Karpas-422 (cell line): Measurements from ENCODE around the gene CPE. TPM values are rescaled to one million over a fixed set of nuclear protein-coding genes. Genes with fewer than 3 reads are reported as not detected.

Experiments
- DNase-seq: peaks from one replicate; pipeline ENCODE4 v3.0.0-alpha.2; 2015
- H2AFZ ChIP-seq: fragments of 200-600 bp; sonication (generic); 2 replicates; pipeline ENCODE4 v1.6.1; 2014; ENCODE audit warnings: antibody characterized with exemption, low read length, mixed read lengths
- H3K27ac ChIP-seq: fragments of 200-600 bp; sonication (generic); 2 replicates; pipeline ENCODE4 v1.5.1; 2014; ENCODE audit warnings: mild to moderate bottlenecking, low read length, moderate library complexity
- H3K27me3 ChIP-seq: fragments of 200-600 bp; sonication (generic); 2 replicates; pipeline ENCODE4 v1.6.1; 2014; ENCODE audit warnings: low read length, mixed read lengths
- H3K36me3 ChIP-seq: fragments of 200-600 bp; sonication (generic); 2 replicates; pipeline ENCODE4 v1.6.1; 2014; ENCODE audit warnings: low read length, mixed read lengths; ENCODE audit not compliant: insufficient read depth
- H3K4me1 ChIP-seq: fragments of 200-600 bp; sonication (generic); 2 replicates; pipeline ENCODE4 v1.6.1; 2014; ENCODE audit warnings: mild to moderate bottlenecking, low read length, mixed read lengths
- H3K4me2 ChIP-seq: fragments of 200-600 bp; sonication (generic); 2 replicates; pipeline ENCODE4 v1.6.1; 2014; ENCODE audit warnings: low read length, low read depth, mild to moderate bottlenecking; ENCODE audit not compliant: poor library complexity, severe bottlenecking
- H3K4me3 ChIP-seq: fragments of 200-600 bp; sonication (generic); 2 replicates; pipeline ENCODE4 v1.5.1; 2014; ENCODE audit warnings: mild to moderate bottlenecking, antibody characterized with exemption, low read length, mixed read lengths
- H3K79me2 ChIP-seq: fragments of 200-600 bp; sonication (generic); 2 replicates; pipeline ENCODE4 v1.6.1; 2014; ENCODE audit warnings: mild to moderate bottlenecking, low read length, mixed read lengths
- H3K9ac ChIP-seq: fragments of 200-600 bp; sonication (generic); 2 replicates; pipeline ENCODE4 v1.6.0; 2014; ENCODE audit warnings: low read length
- H3K9me2 ChIP-seq: fragments of 200-600 bp; sonication (generic), shearing (Covaris generic); replicated peaks from 2 replicates; pipeline ENCODE4 v1.6.0; 2014; ENCODE audit warnings: mild to moderate bottlenecking, low read length, moderate library complexity; ENCODE audit not compliant: insufficient read depth
- H3K9me3 ChIP-seq: fragments of 300-700, 200-600 bp; sonication (generic); 2 replicates; pipeline ENCODE4 v1.6.1; 2014; ENCODE audit warnings: low read length, mixed read lengths
- H4K20me1 ChIP-seq: fragments of 200-600 bp; sonication (generic); 2 replicates; pipeline ENCODE4 v1.6.1; 2014; ENCODE audit warnings: mild to moderate bottlenecking, antibody characterized with exemption, low read length, low read depth; ENCODE audit not compliant: insufficient read depth
- total RNA-seq: library from RNA; depleted of rRNA; stranded (reverse); fragments of >200 nt; shearing (Covaris generic); gene quantifications from 2 replicates; pipeline ENCODE4 v1.2.3, GENCODE V29; 2014; ENCODE audit warnings: low replicate concordance

CPE gene
- total RNA-seq, 1 experiment from 2014 or later = not detected

- Histone ChIP-seq H3K4me3 (no peak overlapping the region), H3K27me3 (no peaks in the 10 kb centered on the region), H3K36me3 (no peaks in the 10 kb centered on the region), H3K27ac (no peak overlapping the region), H3K4me1 (no peaks in the 10 kb centered on the region), H3K79me2 (no peaks in the 10 kb centered on the region), H3K9me3 (no peaks in the 10 kb centered on the region), H4K20me1 (no peaks in the 10 kb centered on the region), H3K9ac (no peak overlapping the region), H3K4me2 (no peak overlapping the region), H2AFZ (no peak overlapping the region), H3K9me2 (no peaks in the 10 kb centered on the region)
- DNase-seq = no peak
Observed at GRCh38 chr4:165514739-165515138, 135.9 kb downstream of the CPE start.

GRCh38 chr4:165515201-165515600 lies 136.4 kb downstream of the CPE start:
- Histone ChIP-seq H3K27me3 (no peaks in the 10 kb centered on the region), H3K4me2 (no peak overlapping the region), H3K9ac (no peak overlapping the region), H3K4me1 (no peaks in the 10 kb centered on the region), H3K4me3 (no peak overlapping the region), H2AFZ (no peak overlapping the region), H3K36me3 (no peaks in the 10 kb centered on the region), H3K9me3 (no peaks in the 10 kb centered on the region), H3K27ac (no peak overlapping the region), H3K9me2 (no peaks in the 10 kb centered on the region), H4K20me1 (no peaks in the 10 kb centered on the region), H3K79me2 (no peaks in the 10 kb centered on the region)
- no peak for DNase-seq

- H3K9me3 ChIP-seq = no peaks in the 10 kb centered on the region
- H3K27ac ChIP-seq = no peak overlapping the region
- no peak overlapping the region for H3K4me3 ChIP-seq
- no peak overlapping the region for H2AFZ ChIP-seq
- no peaks in the 10 kb centered on the region for H3K79me2 ChIP-seq
- H3K4me1 ChIP-seq = no peaks in the 10 kb centered on the region
- no peak overlapping the region for H3K4me2 ChIP-seq
- DNase-seq = no peak
- no peaks in the 10 kb centered on the region for H3K27me3 ChIP-seq
- no peak overlapping the region for H3K9ac ChIP-seq
- no peaks in the 10 kb centered on the region for H3K9me2 ChIP-seq
- H4K20me1 ChIP-seq = no peaks in the 10 kb centered on the region
- H3K36me3 ChIP-seq = no peaks in the 10 kb centered on the region
Observed at GRCh38 chr4:165516281-165516833, 137.5 kb downstream of the CPE start.

GRCh38 chr4:165517216-165517615 lies 138.4 kb downstream of the CPE start:
- H3K27ac ChIP-seq = no peak overlapping the region
- H3K79me2 ChIP-seq = no peaks in the 10 kb centered on the region
- H4K20me1 ChIP-seq = no peaks in the 10 kb centered on the region
- DNase-seq = no peak
- no peaks in the 10 kb centered on the region for H3K36me3 ChIP-seq
- no peaks in the 10 kb centered on the region for H3K9me3 ChIP-seq
- no peaks in the 10 kb centered on the region for H3K27me3 ChIP-seq
- H3K4me1 ChIP-seq = no peaks in the 10 kb centered on the region
- H2AFZ ChIP-seq = no peak overlapping the region
- no peaks in the 10 kb centered on the region for H3K9me2 ChIP-seq
- H3K4me2 ChIP-seq = no peak overlapping the region
- H3K9ac ChIP-seq = no peak overlapping the region
- no peak overlapping the region for H3K4me3 ChIP-seq

- no peak overlapping the region for H3K9ac ChIP-seq
- H3K9me3 ChIP-seq = no peaks in the 10 kb centered on the region
- H4K20me1 ChIP-seq = no peaks in the 10 kb centered on the region
- H2AFZ ChIP-seq = no peak overlapping the region
- no peaks in the 10 kb centered on the region for H3K27me3 ChIP-seq
- DNase-seq = no peak
- H3K4me2 ChIP-seq = no peak overlapping the region
- H3K4me1 ChIP-seq = no peaks in the 10 kb centered on the region
- H3K79me2 ChIP-seq = no peaks in the 10 kb centered on the region
- H3K9me2 ChIP-seq = no peaks in the 10 kb centered on the region
- no peak overlapping the region for H3K27ac ChIP-seq
- no peaks in the 10 kb centered on the region for H3K36me3 ChIP-seq
- no peak overlapping the region for H3K4me3 ChIP-seq
Observed at GRCh38 chr4:165518024-165518616, 139.3 kb downstream of the CPE start.

GRCh38 chr4:165518686-165519085 lies 139.9 kb downstream of the CPE start:
- H3K4me3 ChIP-seq = no peak overlapping the region
- no peaks in the 10 kb centered on the region for H4K20me1 ChIP-seq
- no peaks in the 10 kb centered on the region for H3K9me2 ChIP-seq
- no peaks in the 10 kb centered on the region for H3K36me3 ChIP-seq
- H3K4me2 ChIP-seq = no peak overlapping the region
- H3K9ac ChIP-seq = no peak overlapping the region
- H3K27ac ChIP-seq = no peak overlapping the region
- H3K4me1 ChIP-seq = no peaks in the 10 kb centered on the region
- no peak overlapping the region for H2AFZ ChIP-seq
- no peaks in the 10 kb centered on the region for H3K9me3 ChIP-seq
- no peaks in the 10 kb centered on the region for H3K27me3 ChIP-seq
- no peaks in the 10 kb centered on the region for H3K79me2 ChIP-seq
- no peak for DNase-seq

- Histone ChIP-seq H4K20me1 (no peaks in the 10 kb centered on the region), H3K27ac (no peak overlapping the region), H2AFZ (no peak overlapping the region), H3K27me3 (no peaks in the 10 kb centered on the region), H3K9ac (no peak overlapping the region), H3K9me3 (no peaks in the 10 kb centered on the region), H3K4me2 (no peak overlapping the region), H3K9me2 (no peaks in the 10 kb centered on the region), H3K4me3 (no peak overlapping the region), H3K79me2 (no peaks in the 10 kb centered on the region), H3K4me1 (no peaks in the 10 kb centered on the region), H3K36me3 (no peaks in the 10 kb centered on the region)
- no peak for DNase-seq
Observed at GRCh38 chr4:165519591-165519990, 140.8 kb downstream of the CPE start.

GRCh38 chr4:165520086-165520485 lies 141.3 kb downstream of the CPE start:
- no peak for DNase-seq
- H2AFZ ChIP-seq = no peak overlapping the region
- no peaks in the 10 kb centered on the region for H3K9me3 ChIP-seq
- H3K79me2 ChIP-seq = no peaks in the 10 kb centered on the region
- no peaks in the 10 kb centered on the region for H3K27me3 ChIP-seq
- H3K4me2 ChIP-seq = no peak overlapping the region
- H3K9ac ChIP-seq = no peak overlapping the region
- no peaks in the 10 kb centered on the region for H3K4me1 ChIP-seq
- no peaks in the 10 kb centered on the region for H3K9me2 ChIP-seq
- no peak overlapping the region for H3K27ac ChIP-seq
- no peaks in the 10 kb centered on the region for H4K20me1 ChIP-seq
- H3K36me3 ChIP-seq = no peaks in the 10 kb centered on the region
- no peak overlapping the region for H3K4me3 ChIP-seq
